ENCODE data around the gene KIAA1958.
"Not testable (repeated sequence)": the region's sequence is repeated elsewhere in the genome, so short reads cannot be mapped to it uniquely, and the experiment has no call there.

The KIAA1958 gene

GRCh38 chr9:112648624-112649023 is 162.0 kb downstream of the KIAA1958 start:
- no peak for DNase-seq (ENCODE audit: low read depth in 2 of 3, low spot score in 1 of 3)

- DNase-seq (ENCODE audit: low read depth in 2 of 3, low spot score in 1 of 3) = no peak
Measured at GRCh38 chr9:112654282-112654681, 167.7 kb downstream of the KIAA1958 start.

- DNase-seq (ENCODE audit: low read depth in 2 of 3, low spot score in 1 of 3) = no peak
Measured at GRCh38 chr9:112655668-112656067, 169.0 kb downstream of the KIAA1958 start.

DNA sequence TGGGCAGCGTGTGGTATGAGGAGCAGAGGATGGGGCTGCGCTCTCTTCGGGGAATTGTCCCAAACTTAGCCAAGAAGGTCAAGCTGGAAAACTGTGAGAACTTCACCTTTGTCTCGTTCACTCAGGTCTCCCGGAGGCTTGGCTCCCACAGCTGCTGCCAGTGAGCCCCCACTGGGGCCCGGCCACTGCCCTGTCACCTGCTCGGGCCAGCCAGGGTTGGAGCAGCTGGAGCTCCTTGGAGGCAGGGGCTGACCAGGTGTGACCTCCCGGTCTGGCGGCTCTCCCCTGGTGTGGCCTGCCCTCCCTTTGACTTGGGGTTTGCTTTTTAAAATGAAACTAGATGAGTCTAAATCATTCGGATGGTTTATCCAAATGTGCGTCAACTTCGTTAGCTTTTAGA is 173.3 kb downstream of the KIAA1958 start:
- no peak for DNase-seq (ENCODE audit: low read depth in 2 of 3, low spot score in 1 of 3)

- no peak for DNase-seq (ENCODE audit: low read depth in 2 of 3, low spot score in 1 of 3)
Measured at GRCh38 chr9:112663681-112664080, 177.1 kb downstream of the KIAA1958 start.

- DNase-seq (ENCODE audit: low read depth in 2 of 3, low spot score in 1 of 3) = no peak
Measured at GRCh38 chr9:112664531-112664930, 177.9 kb downstream of the KIAA1958 start.

DNA sequence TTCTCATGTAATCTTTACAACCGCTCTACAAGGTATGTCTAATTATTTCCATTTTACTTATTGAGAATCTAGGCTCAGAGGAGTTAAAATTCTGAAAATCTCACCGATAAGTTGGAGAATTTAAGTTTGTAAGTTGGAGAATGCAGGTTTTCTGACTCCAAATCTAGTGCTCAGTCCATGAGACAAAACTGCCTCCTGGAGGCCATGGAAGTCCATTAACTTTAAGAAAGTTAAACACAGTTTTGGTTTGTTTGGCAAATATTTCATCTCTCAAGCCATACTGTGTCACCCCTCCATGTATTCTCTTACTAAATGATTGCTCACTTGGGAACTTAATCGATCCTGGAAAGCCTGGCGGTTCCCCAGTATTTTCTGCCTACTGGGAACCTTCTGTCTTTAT is 178.7 kb downstream of the KIAA1958 start:
- no peak for DNase-seq (ENCODE audit: low read depth in 2 of 3, low spot score in 1 of 3)

- no peak for DNase-seq (ENCODE audit: low read depth in 2 of 3, low spot score in 1 of 3)
Measured at GRCh38 chr9:112669326-112669725, 182.7 kb downstream of the KIAA1958 start.

DNA sequence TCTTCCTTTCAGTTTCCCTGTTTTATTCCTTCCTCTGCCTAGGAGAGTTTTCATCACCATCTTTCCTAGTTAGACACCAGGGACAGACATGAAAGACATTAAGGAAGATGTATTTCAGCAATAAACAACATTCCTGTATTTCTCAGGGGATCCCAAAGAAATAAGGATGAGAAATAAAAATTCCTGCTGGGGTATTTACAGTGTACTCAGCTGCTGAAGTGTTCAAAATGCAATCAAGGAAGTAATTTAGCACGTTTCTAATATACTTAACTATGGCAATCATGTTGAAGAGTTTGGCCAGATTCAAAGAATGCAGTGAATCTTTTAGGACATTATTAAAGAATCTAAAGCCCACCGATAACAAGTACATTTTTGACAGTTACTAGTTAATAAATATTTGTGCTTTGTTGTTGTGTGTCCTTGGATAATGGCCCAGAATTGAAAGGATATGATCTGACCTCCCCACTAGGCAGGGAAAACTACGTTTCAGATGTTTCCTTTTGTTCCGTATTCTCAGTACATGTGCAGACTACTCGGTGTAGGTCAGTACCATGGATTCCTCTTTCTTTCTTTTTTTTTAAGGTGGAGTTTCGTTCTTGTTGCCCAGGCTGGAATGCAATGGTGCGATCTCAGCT is 184.5 kb downstream of the KIAA1958 start:
- no peak for DNase-seq (ENCODE audit: low read depth in 2 of 3, low spot score in 1 of 3)

GRCh38 chr9:112673221-112673620 is 186.6 kb downstream of the KIAA1958 start:
- not testable (repeated sequence) for DNase-seq (ENCODE audit: low read depth in 2 of 3, low spot score in 1 of 3)

GRCh38 chr9:112677040-112677439 is 190.4 kb downstream of the KIAA1958 start:
- no peak for DNase-seq (ENCODE audit: low read depth in 2 of 3, low spot score in 1 of 3)

DNA sequence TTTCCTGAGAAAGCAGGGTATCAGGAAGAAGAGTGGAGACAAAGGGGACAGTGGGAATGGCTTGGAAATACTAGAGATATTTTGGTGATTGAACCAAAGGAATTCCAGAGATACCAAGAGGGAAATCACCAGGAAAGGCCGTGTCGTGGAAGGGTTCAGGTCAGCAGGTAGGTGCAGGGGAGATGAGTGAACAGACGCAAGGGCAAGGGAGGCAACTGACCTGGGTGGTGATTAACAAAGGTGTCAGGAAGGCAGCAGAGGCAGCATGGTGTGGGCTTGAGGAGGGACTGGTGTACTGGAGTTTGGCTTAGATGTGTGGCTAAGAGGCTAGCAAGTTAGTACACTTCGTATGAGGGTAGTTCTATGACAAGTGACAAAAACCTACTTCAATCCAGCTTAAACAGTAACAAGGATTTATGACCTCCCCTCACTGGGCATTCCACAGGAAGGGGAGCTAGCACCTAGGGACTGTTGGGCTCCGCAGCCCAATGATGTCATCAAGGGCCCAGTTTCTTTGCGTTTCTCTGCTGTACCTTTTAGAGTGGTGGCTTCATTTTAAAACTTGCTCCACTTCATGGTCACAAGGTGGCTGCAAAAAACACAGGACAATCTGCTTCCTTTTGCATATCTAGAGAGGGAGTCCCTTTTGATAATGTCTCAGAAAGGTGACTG is 194.2 kb downstream of the KIAA1958 start:
- no peak for DNase-seq (ENCODE audit: low read depth in 2 of 3, low spot score in 1 of 3)

GRCh38 chr9:112689161-112689740 is 202.6 kb downstream of the KIAA1958 start:
- DNase-seq (ENCODE audit: low read depth in 2 of 3, low spot score in 1 of 3) = no peak

DNA sequence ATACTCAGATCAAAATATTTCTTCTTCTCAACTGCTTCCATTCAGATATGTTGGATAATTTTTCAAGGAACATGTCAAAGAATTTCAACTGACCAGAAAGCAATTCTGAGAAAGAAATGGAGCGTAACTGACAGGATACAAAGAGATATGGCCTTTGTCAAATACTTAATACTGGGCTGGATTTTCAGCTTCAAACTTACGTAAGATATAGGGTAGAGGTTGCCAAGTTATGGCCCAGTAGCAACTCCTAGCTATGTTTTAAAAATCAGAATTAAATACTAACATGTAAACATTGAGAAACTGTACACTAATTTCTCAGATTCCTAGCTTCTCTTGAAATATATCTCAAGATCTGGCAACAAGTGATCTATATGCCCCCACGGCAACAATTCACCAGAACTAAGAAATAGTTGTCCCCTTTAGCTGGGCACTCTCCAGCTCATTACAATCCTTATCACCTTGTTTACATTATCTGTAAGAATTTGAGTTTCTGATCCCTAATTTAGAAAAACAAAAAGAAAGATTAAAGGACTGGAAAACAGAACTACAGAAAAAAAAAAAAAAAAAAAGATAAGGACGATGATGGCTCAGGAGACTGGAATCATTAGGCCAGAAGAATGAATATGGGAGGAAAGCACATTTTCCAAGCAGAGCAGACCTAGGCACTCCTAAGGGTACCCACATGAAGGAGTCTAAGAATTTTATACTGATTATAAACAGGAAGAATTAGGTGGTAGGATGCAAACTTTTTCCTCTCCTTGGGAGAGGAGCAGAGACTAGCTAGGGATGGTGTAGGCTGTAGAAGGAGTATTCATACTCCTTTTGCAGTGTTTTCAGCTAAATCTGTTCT is 208.3 kb downstream of the KIAA1958 start:
- DNase-seq (ENCODE audit: low read depth in 2 of 3, low spot score in 1 of 3) = no peak

DNA sequence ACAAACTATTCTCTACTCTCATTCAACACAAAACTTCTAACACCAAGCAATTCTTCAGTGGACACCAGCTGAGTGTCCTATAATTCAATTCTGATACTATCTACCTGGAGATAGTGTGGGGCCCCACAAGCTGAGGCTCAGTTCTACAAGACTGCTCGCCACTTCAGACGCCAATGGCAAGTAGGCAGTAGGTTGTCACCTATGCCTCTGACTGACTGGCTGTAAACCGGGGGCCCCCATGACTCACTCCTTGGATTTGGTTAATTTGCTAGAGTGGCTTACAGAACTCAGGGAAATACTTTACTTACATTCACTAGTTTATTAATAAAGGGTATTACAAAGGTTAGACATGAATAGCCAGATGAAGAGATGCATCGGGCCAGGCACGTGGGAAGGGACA is 209.8 kb downstream of the KIAA1958 start:
- no peak for DNase-seq (ENCODE audit: low read depth in 2 of 3, low spot score in 1 of 3)

GRCh38 chr9:112699230-112699629 is 212.6 kb downstream of the KIAA1958 start:
- DNase-seq (ENCODE audit: low read depth in 2 of 3, low spot score in 1 of 3) = no peak

- DNase-seq (ENCODE audit: low read depth in 2 of 3, low spot score in 1 of 3) = no peak
Measured at GRCh38 chr9:112700085-112700484, 213.5 kb downstream of the KIAA1958 start.

DNA sequence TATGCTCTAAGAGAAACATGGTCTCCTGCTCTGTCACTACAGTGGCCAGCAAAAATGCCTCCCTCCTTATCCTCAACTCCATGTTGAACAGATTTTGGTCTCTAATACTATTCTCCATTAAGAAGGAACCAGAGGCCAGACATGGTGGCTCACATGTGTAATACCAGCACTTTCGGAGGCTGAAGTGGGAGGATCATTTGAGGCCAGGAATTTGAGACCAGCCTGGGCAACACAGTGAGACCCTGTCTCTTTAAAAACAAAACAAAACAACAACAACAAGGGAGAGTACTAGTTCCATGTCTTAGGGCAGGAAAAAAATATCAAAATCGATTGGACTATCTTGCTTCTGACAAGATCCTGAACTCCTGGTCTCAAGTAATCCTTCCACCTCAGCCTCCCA is 216.7 kb downstream of the KIAA1958 start:
- no peak for DNase-seq (ENCODE audit: low read depth in 2 of 3, low spot score in 1 of 3)

- DNase-seq (ENCODE audit: low read depth in 2 of 3, low spot score in 1 of 3) = no peak
Measured at GRCh38 chr9:112705768-112706427, 219.3 kb downstream of the KIAA1958 start.

DNA sequence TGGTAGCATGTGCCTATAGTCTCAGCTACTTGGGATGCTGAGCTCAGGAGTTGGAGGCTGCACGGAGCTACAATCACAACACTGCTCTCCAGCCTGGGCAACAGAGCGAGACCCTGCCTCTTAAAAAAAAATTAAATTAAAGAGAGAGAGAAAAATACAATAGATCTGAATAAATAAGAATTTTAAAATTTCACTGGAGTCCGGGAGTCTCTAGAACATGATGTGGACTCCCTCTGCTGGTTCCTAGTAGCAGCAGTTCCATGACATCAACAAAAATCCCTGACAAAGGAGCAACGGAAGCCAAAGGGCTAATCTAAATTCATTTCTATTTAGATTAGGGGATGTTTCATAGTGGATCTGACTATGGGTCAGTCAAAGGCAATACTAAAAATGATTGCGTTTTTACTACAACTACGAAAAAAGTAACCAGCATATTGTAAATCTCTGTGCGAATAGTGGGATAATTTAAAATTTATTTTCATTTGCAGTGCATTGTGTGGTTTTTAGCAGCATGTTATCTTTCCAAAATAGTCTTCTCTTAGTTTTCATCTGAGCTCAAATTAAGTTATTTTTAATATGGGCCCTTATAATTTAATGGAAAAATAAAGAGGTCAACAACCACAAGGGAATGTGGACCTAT is 224.5 kb downstream of the KIAA1958 start:
- DNase-seq (ENCODE audit: low read depth in 2 of 3, low spot score in 1 of 3) = no peak

DNA sequence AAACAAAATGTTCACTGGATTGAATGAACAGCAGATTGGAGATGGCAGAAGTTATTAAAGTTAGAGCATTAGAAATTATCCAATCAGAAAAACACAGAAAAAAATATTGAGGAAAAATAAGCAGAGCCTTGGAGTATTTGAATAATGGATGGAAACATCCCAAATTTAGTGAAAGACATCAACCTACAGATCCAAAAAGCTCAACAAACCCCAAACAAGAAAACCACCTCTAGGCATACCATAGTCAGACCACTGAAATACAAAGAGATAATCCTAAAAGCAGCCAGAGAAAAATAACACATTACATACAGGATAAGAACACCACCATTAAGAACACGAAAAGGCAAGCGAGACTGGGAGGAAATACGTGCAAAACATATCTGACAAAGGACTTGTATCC is 226.1 kb downstream of the KIAA1958 start:
- DNase-seq (ENCODE audit: low read depth in 2 of 3, low spot score in 1 of 3) = no peak

Data from stimulated activated CD4-positive, alpha-beta T cell treated with anti-CD3 and anti-CD28 coated beads, Interleukin-12 subunit alpha, Interleukin-12 subunit beta, amount 100 ng/mL, for 48 hours (primary cell).